B cell (primary cell): Measurements from ENCODE around the gene ALOX12. TPM values are rescaled to one million over a fixed set of nuclear protein-coding genes. Genes with fewer than 3 reads are reported as not detected.

Experiments
- ATAC-seq: fragments of 200-7000 bp; cut with Tn5 transposase; one replicate; pipeline ENCODE4 v1.10.0; 2021; ENCODE audit warnings: low read depth, mild to moderate bottlenecking, moderate number of reproducible peaks, moderate library complexity
- CTCF ChIA-PET: fragments of 350-600 bp; sonication (Branson Sonifier 250); formaldehyde crosslinking; loops from one replicate; lab custom pipeline; 2021; ENCODE audit warnings: antibody characterized with exemption, inconsistent platforms; lab: Charles Lee
- POLR2A ChIA-PET: fragments of 350-600 bp; sonication (Branson Sonifier 250); formaldehyde crosslinking; loops from one replicate; lab custom pipeline; 2021; ENCODE audit warnings: antibody characterized with exemption; lab: Charles Lee
- DNase-seq: peaks from one replicate; pipeline ENCODE4 v3.0.0; 2013
- H2AFZ ChIP-seq: 2 replicates; pipeline ENCODE4 v1.6.1; 2012; ENCODE audit warnings: mild to moderate bottlenecking, low read depth, low read length; ENCODE audit not compliant: insufficient read depth, poor library complexity, severe bottlenecking
- H3K27ac ChIP-seq, 2 donors: 1 replicate in 1 of 2; 2 replicates in 1 of 2; pipeline ENCODE4 v1.5.1; 2012 to 2013; ENCODE audit warnings: low read length in 2 of 2, mild to moderate bottlenecking in 2 of 2, moderate library complexity in 1 of 2
- H3K27me3 ChIP-seq, 4 experiments: fragments of 200-600 bp in 1 of 4; sonication (generic) in 1 of 4; replicated peaks in 1 of 4; 1 replicate in 2 of 4; 2 replicates in 2 of 4; pipeline versions ENCODE4 v1.6.1 to v1.7.0; 2013 to 2016; ENCODE audit warnings: low read length in 3 of 4, mild to moderate bottlenecking in 2 of 4, mixed read lengths in 1 of 4, moderate library complexity in 1 of 4; ENCODE audit not compliant: insufficient read depth in 4 of 4, control insufficient read depth in 3 of 4; ENCODE audit errors: control extremely low read depth in 1 of 4
- H3K36me3 ChIP-seq, 2 experiments: replicated peaks in 1 of 2; 1 replicate in 1 of 2; 2 replicates in 1 of 2; pipeline versions ENCODE4 v1.6.1 to v1.7.1; 2013; ENCODE audit warnings: low read length in 1 of 2; ENCODE audit not compliant: insufficient read depth in 2 of 2, control insufficient read depth in 1 of 2; ENCODE audit errors: control extremely low read depth in 1 of 2, extremely low read depth in 1 of 2
- H3K4me1 ChIP-seq, 2 donors: fragments of 200-600 bp in 1 of 2; sonication (generic) in 1 of 2; 1 replicate in 1 of 2; 2 replicates in 1 of 2; pipeline versions ENCODE4 v1.5.1 to v1.6.1; 2013 to 2017; ENCODE audit warnings: low read length in 2 of 2; ENCODE audit not compliant: control insufficient read depth in 2 of 2, insufficient read depth in 2 of 2
- H3K4me2 ChIP-seq: replicated peaks from 2 replicates; pipeline ENCODE3; 2012; ENCODE audit warnings: mild to moderate bottlenecking, low read depth, low read length; ENCODE audit not compliant: poor library complexity, severe bottlenecking
- H3K4me3 ChIP-seq, 5 experiments: fragments of 200-600 bp in 1 of 5; sonication (generic) in 1 of 5; 1 replicate in 3 of 5; 2 replicates in 2 of 5; pipeline versions ENCODE4 v1.5.1 to v1.7.0; 2011 to 2016; ENCODE audit warnings: low read length in 4 of 5, mild to moderate bottlenecking in 4 of 5, low read depth in 2 of 5, control low read depth in 1 of 5, moderate library complexity in 1 of 5; ENCODE audit not compliant: insufficient read depth in 1 of 5; ENCODE audit errors: control extremely low read depth in 1 of 5, extremely low read depth in 1 of 5
- H3K79me2 ChIP-seq: fragments of 200-600 bp; sonication (generic); one replicate; pipeline ENCODE4 v1.6.0; 2016; ENCODE audit warnings: low read length; ENCODE audit not compliant: control insufficient read depth, insufficient read depth
- H3K9ac ChIP-seq: fragments of 200-600 bp; sonication (generic); 2 replicates; pipeline ENCODE4 v1.6.1; 2017; ENCODE audit warnings: mild to moderate bottlenecking, low read length, moderate library complexity
- H3K9me3 ChIP-seq, 3 donors: one replicate each; pipeline versions ENCODE4 v1.6.1 to v1.7.1; 2013; ENCODE audit warnings: low read length in 2 of 3; ENCODE audit not compliant: control insufficient read depth in 2 of 3, insufficient read depth in 1 of 3; ENCODE audit errors: control extremely low read depth in 1 of 3
- H4K20me1 ChIP-seq: 2 replicates; pipeline ENCODE4 v1.6.0; 2012; ENCODE audit warnings: mild to moderate bottlenecking, low read length; ENCODE audit not compliant: insufficient read depth, control insufficient read depth, poor library complexity, severe bottlenecking
- H3K27ac Mint-ChIP-seq: one replicate; pipeline ENCODE4 v1.8.0; 2021; ENCODE audit warnings: mixed read lengths
- H3K27me3 Mint-ChIP-seq: one replicate; pipeline ENCODE4 v1.8.0; 2021; ENCODE audit warnings: mixed read lengths
- H3K4me1 Mint-ChIP-seq: one replicate; pipeline ENCODE4 v1.8.0; 2021; ENCODE audit warnings: mixed read lengths
- H3K4me3 Mint-ChIP-seq: one replicate; pipeline ENCODE4 v1.8.0; 2021; ENCODE audit warnings: mixed read lengths
- H3K9me3 Mint-ChIP-seq: one replicate; pipeline ENCODE4 v1.8.0; 2022; ENCODE audit warnings: mixed read lengths; ENCODE audit not compliant: insufficient read depth
- CTCF ChIP-seq: fragments of 200-600 bp; IDR thresholded peaks from one replicate; pipeline ENCODE4 v1.8.0; 2022; ENCODE audit warnings: antibody characterized with exemption, mild to moderate bottlenecking
- EZH2 ChIP-seq: IDR thresholded peaks from 2 replicates; pipeline ENCODE4 v1.6.1; 2012; ENCODE audit warnings: borderline replicate concordance, low read depth, mild to moderate bottlenecking, moderate library complexity, low read length; ENCODE audit not compliant: insufficient read depth, poor library complexity, severe bottlenecking
- WGBS: methylation state at CpG from one replicate; pipeline ENCODE4 v1.1.5; 2013; ENCODE audit warnings: missing lambda C conversion rate; ENCODE audit not compliant: insufficient coverage; 5-methylcytosine and 5-hydroxymethylcytosine counted together
- intact Hi-C: fragments of 100-400 bp; cut with micrococcal nuclease; formaldehyde crosslinking; loops from one replicate; pipeline ENCODE4 v1.10.0; 2022
- polyA plus RNA-seq: library from polyadenylated mRNA; depleted of rRNA; stranded (reverse); fragments of >200 nt; gene quantifications from 2 replicates; pipeline ENCODE4 v1.2.3, GENCODE V29; 2012
- total RNA-seq, 2 donors: library from RNA; stranded (reverse); fragments of 120-200 nt in 1 of 2; gene quantifications; 1 replicate in 1 of 2; 2 replicates in 1 of 2; pipeline versions ENCODE4 v1.2.3 to v1.2.4, GENCODE V29; 2013 to 2022

Gene ALOX12
- total and polyA plus RNA-seq, 2 donors (not counting 1 experiment from before 2014, with no cell fraction given) = 0.07 TPM; not detected in 1

GRCh38 chr17:7056386-7056785 is 60.5 kb downstream of the ALOX12 start:
- H3K9me3 Mint-ChIP-seq = no peaks in the 10 kb centered on the region
- no peak overlapping the region for H3K4me3 Mint-ChIP-seq

More at GRCh38 chr17:7056386-7056785, 60.5 kb downstream of the ALOX12 start:
- H3K4me1 ChIP-seq = peaks cover 3 to 6% of the 10 kb centered on the region in 2 donors
- H3K27ac ChIP-seq = no peak overlapping the region
- CTCF ChIA-PET = interaction anchor here (0.6 to 1.2 kb wide), 4 partner anchors 77 to 211 kb away, joined by 3 to 9 read pairs (median 3); no protein-coding TSS in a partner anchor
- Mint-ChIP-seq H3K27me3 (peaks cover 7% of the 10 kb centered on the region), H3K27ac (no peak overlapping the region), H3K4me1 (no peaks in the 10 kb centered on the region)
- no peak overlapping the region for H3K9ac ChIP-seq
- no peak overlapping the region for H3K4me3 ChIP-seq
- POLR2A ChIA-PET = no interaction called here
- ATAC-seq (no peak), DNase-seq (no peak)
- no peak overlapping the region for H2AFZ ChIP-seq
- H3K4me2 ChIP-seq = no peak overlapping the region
- H4K20me1 ChIP-seq = no peaks in the 10 kb centered on the region
- H3K27me3 ChIP-seq = peaks cover 0 to 8% (median 2%) of the 10 kb centered on the region in 4 experiments
- H3K36me3 ChIP-seq = no peaks in the 10 kb centered on the region
- no peaks in the 10 kb centered on the region for H3K79me2 ChIP-seq
- TF ChIP-seq EZH2 = no peak
- TF ChIP-seq CTCF = no peak
- H3K9me3 ChIP-seq = no peaks in the 10 kb centered on the region
- intact Hi-C loops = no loop called here
- no CpG with 5 or more reads among the region's 4 CpGs for WGBS
